ENCODE data around the gene HOXA3. TPM values are rescaled to one million over a fixed set of nuclear protein-coding genes. Genes with fewer than 3 reads are reported as not detected.

The HOXA3 gene
- total RNA-seq, 1 donor from 2014 or later = not detected

- no peak overlapping the region for H3K4me3 Mint-ChIP-seq
- H3K36me3 Mint-ChIP-seq (ENCODE audit: low read depth) = no peaks in the 10 kb centered on the region
- TF ChIP-seq CTCF (IDR thresholded peaks at IDR 0.05) = no peak
- POLR2A ChIA-PET = no interaction called here
- no peak overlapping the region for H3K27ac Mint-ChIP-seq
- H3K27me3 Mint-ChIP-seq = peaks cover 40% of the 10 kb centered on the region
- DNase-seq (no peak), ATAC-seq (ENCODE audit: low read depth) (no peak)
- no peaks in the 10 kb centered on the region for H3K9me3 Mint-ChIP-seq
- H3K4me1 Mint-ChIP-seq = peaks cover 6% of the 10 kb centered on the region
- CTCF ChIA-PET = no interaction called here
- intact Hi-C loops (cut with micrococcal nuclease) = no loop called here
These were observed 12.9 kb downstream of the HOXA3 start for GRCh38 chr7:27139334-27140125.

- no peaks in the 10 kb centered on the region for H3K9me3 Mint-ChIP-seq
- peaks cover 46% of the 10 kb centered on the region for H3K27me3 Mint-ChIP-seq
- DNase-seq (no peak), ATAC-seq (ENCODE audit: low read depth) (no peak)
- no peak overlapping the region for H3K27ac Mint-ChIP-seq
- H3K4me3 Mint-ChIP-seq = no peak overlapping the region
- CTCF ChIA-PET = no interaction called here
- no peaks in the 10 kb centered on the region for H3K36me3 Mint-ChIP-seq (ENCODE audit: low read depth)
- intact Hi-C loops (cut with micrococcal nuclease) = no loop called here
- no peak for TF ChIP-seq CTCF (IDR thresholded peaks at IDR 0.05)
- POLR2A ChIA-PET = no interaction called here
- peaks cover 6% of the 10 kb centered on the region for H3K4me1 Mint-ChIP-seq
These were observed 13.4 kb downstream of the HOXA3 start for GRCh38 chr7:27138985-27139333.

- Mint-ChIP-seq H3K27ac (no peak overlapping the region), H3K4me3 (no peak overlapping the region), H3K36me3 (ENCODE audit: low read depth) (no peaks in the 10 kb centered on the region), H3K9me3 (no peaks in the 10 kb centered on the region), H3K27me3 (peaks cover 49% of the 10 kb centered on the region), H3K4me1 (peaks cover 6% of the 10 kb centered on the region)
- intact Hi-C loops (cut with micrococcal nuclease) = no loop called here
- DNase-seq (no peak), ATAC-seq (ENCODE audit: low read depth) (no peak)
- no peak for TF ChIP-seq CTCF (IDR thresholded peaks at IDR 0.05)
- ChIA-PET POLR2A (no interaction called here), CTCF (no interaction called here)
These were observed 13.9 kb downstream of the HOXA3 start for GRCh38 chr7:27138472-27138871.

GRCh38 chr7:27137640-27138315 is 14.6 kb downstream of the HOXA3 start:
- H3K4me3 Mint-ChIP-seq = no peak overlapping the region
- no peak for ATAC-seq (ENCODE audit: low read depth)
- no peak for DNase-seq
- no peak for TF ChIP-seq CTCF (IDR thresholded peaks at IDR 0.05)
- H3K36me3 Mint-ChIP-seq (ENCODE audit: low read depth) = no peaks in the 10 kb centered on the region
- intact Hi-C loops (cut with micrococcal nuclease) = no loop called here
- CTCF ChIA-PET = no interaction called here
- H3K9me3 Mint-ChIP-seq = no peaks in the 10 kb centered on the region
- peaks cover 54% of the 10 kb centered on the region for H3K27me3 Mint-ChIP-seq
- peaks cover 6% of the 10 kb centered on the region for H3K4me1 Mint-ChIP-seq
- POLR2A ChIA-PET = no interaction called here
- no peak overlapping the region for H3K27ac Mint-ChIP-seq

GRCh38 chr7:27134392-27134791 is 18.0 kb downstream of the HOXA3 start:
- CTCF ChIA-PET = no interaction called here
- Mint-ChIP-seq H3K4me1 (peaks cover 2% of the 10 kb centered on the region), H3K27me3 (peaks cover 47% of the 10 kb centered on the region), H3K36me3 (ENCODE audit: low read depth) (no peaks in the 10 kb centered on the region), H3K4me3 (no peak overlapping the region), H3K27ac (no peak overlapping the region), H3K9me3 (no peaks in the 10 kb centered on the region)
- intact Hi-C loops (cut with micrococcal nuclease) = no loop called here
- ATAC-seq (ENCODE audit: low read depth) = no peak
- POLR2A ChIA-PET = no interaction called here
- no peak for TF ChIP-seq CTCF (IDR thresholded peaks at IDR 0.05)
- DNase-seq = no peak
